DMS79 treated with DMSO at 0.1 percent for 48 hours (cell line): ENCODE results near the gene JUNB.

Experiments used
- DNase-seq: peaks from one replicate; lab custom pipeline; 2025; lab: John Stamatoyannopoulos, UW

The JUNB gene

GRCh38 chr19:12842511-12842910 lies 51.2 kb downstream of the JUNB start:
- no peak for DNase-seq
